NB4 (cell line): ENCODE results near the gene KLF2.

ENCODE experiments used
- CTCF ChIP-seq: IDR thresholded peaks from one replicate; pipeline ENCODE4 v1.5.1; 2012; ENCODE audit warnings: low read depth, low read length
- POLR2A ChIP-seq: IDR thresholded peaks from 2 replicates; pipeline ENCODE4 v1.6.1; 2011; ENCODE audit warnings: mild to moderate bottlenecking; ENCODE audit not compliant: insufficient read length; ENCODE audit errors: extremely low read depth

- TF ChIP-seq CTCF: no peak
- no peak for TF ChIP-seq POLR2A
Measured at GRCh38 chr19:16374436-16374835, 49.8 kb downstream of the KLF2 start.
